HepG2 (cell line): ENCODE results near the gene SPRED2. TPM values are rescaled to one million over a fixed set of nuclear protein-coding genes. Genes with fewer than 3 reads are reported as not detected.

ENCODE experiments used
- AHDC1 ChIP-seq: sonication (generic); formaldehyde crosslinking; IDR thresholded peaks from 2 replicates; pipeline ENCODE4 v1.5.1; 2020; ENCODE audit warnings: mild to moderate bottlenecking, missing genetic modification reagents, borderline replicate concordance
- ATF7-NPFF ChIP-seq: sonication (generic); formaldehyde crosslinking; IDR thresholded peaks from 2 replicates; pipeline ENCODE4 v1.8.1; 2023; ENCODE audit warnings: mild to moderate bottlenecking, low read depth, missing genetic modification reagents, moderate library complexity
- EP300 ChIP-seq, 3 experiments: sonication (generic) in 1 of 3; formaldehyde crosslinking in 1 of 3; IDR thresholded peaks; 2 replicates each; pipeline versions ENCODE4 v1.5.1 to v1.6.1; 2011 to 2020; ENCODE audit warnings: low read depth in 2 of 3, low read length in 2 of 3, borderline replicate concordance in 1 of 3, improper control_type of control experiment in 1 of 3, mild to moderate bottlenecking in 1 of 3, missing genetic modification reagents in 1 of 3, moderate library complexity in 1 of 3
- HES4 ChIP-seq: sonication (generic); formaldehyde crosslinking; IDR thresholded peaks from 2 replicates; pipeline ENCODE4 v1.9.0; 2021; ENCODE audit warnings: mild to moderate bottlenecking, missing genetic modification reagents, borderline replicate concordance
- KDM5A ChIP-seq: fragments of 200-600 bp; sonication (generic); IDR thresholded peaks from 2 replicates; pipeline ENCODE4 v1.7.0; 2018; ENCODE audit warnings: antibody characterized with exemption, mild to moderate bottlenecking, low read length, borderline replicate concordance
- KLF15 ChIP-seq: sonication (generic); formaldehyde crosslinking; IDR thresholded peaks from 2 replicates; pipeline ENCODE4 v1.8.1; 2023; ENCODE audit warnings: borderline replicate concordance, mild to moderate bottlenecking, inconsistent platforms, missing genetic modification reagents, mixed read lengths
- POLR2AphosphoS5 ChIP-seq: IDR thresholded peaks from 2 replicates; pipeline ENCODE4 v1.6.1; 2012; ENCODE audit warnings: low read depth, low read length
- REL ChIP-seq: sonication (generic); formaldehyde crosslinking; conservative IDR thresholded peaks from 2 replicates; pipeline ENCODE4 v1.8.0; 2022; ENCODE audit warnings: mild to moderate bottlenecking, missing genetic modification reagents, moderate library complexity
- RFXANK ChIP-seq: IDR thresholded peaks from 2 replicates; pipeline ENCODE4 v1.6.1; 2016
- TCF12 ChIP-seq, 2 experiments: fragments of 450-650 bp in 1 of 2; sonication (generic) in 1 of 2; formaldehyde crosslinking in 1 of 2; IDR thresholded peaks; 2 replicates each; pipeline versions ENCODE4 v1.6.1 to v1.8.0; 2017 to 2022; ENCODE audit warnings: antibody characterized with exemption in 1 of 2, mild to moderate bottlenecking in 1 of 2, missing genetic modification reagents in 1 of 2, moderate library complexity in 1 of 2
- ZBTB7B ChIP-seq: sonication (generic); formaldehyde crosslinking; IDR thresholded peaks from 2 replicates; pipeline ENCODE4 v1.4.0; 2020; ENCODE audit warnings: missing genetic modification reagents
- ZFP36L1 ChIP-seq: sonication (generic); formaldehyde crosslinking; IDR thresholded peaks from 2 replicates; pipeline ENCODE4 v1.8.0; 2022; ENCODE audit warnings: mild to moderate bottlenecking, missing genetic modification reagents, moderate library complexity
- ZNF24 ChIP-seq: fragments of 450-650 bp; IDR thresholded peaks from 2 replicates; pipeline ENCODE4 v1.6.1; 2017; ENCODE audit warnings: antibody characterized with exemption, mild to moderate bottlenecking
- ZNF263 ChIP-seq: sonication (generic); formaldehyde crosslinking; IDR thresholded peaks from 2 replicates; pipeline ENCODE4 v1.4.0; 2020; ENCODE audit warnings: missing genetic modification reagents
- ZNF567 ChIP-seq: sonication (generic); formaldehyde crosslinking; IDR thresholded peaks from 2 replicates; pipeline ENCODE4 v1.8.1; 2023; ENCODE audit warnings: mild to moderate bottlenecking, missing genetic modification reagents, borderline replicate concordance
- ZNF598 ChIP-seq: sonication (generic); formaldehyde crosslinking; IDR thresholded peaks from 2 replicates; pipeline ENCODE4 v1.5.1; 2020; ENCODE audit warnings: mild to moderate bottlenecking, missing genetic modification reagents, borderline replicate concordance
- ZNF644 ChIP-seq: IDR thresholded peaks from 2 replicates; pipeline ENCODE4 v1.6.1; 2016; ENCODE audit warnings: low read depth
- polyA plus RNA-seq, 8 experiments: library from polyadenylated mRNA; depleted of rRNA in 3 of 8; stranded (reverse) in 7 of 8; unstranded in 1 of 8; fragments of >200 nt; fragmentation: Illumina TruSeq in 4 of 8; extraction: Trizol in 4 of 8; gene quantifications; 2 replicates each; pipeline versions ENCODE4 v1.2.1 to v1.2.3, GENCODE V29; 2011 to 2016; ENCODE audit warnings: low read depth in 4 of 8, missing spikeins in 1 of 8, mixed read lengths in 1 of 8; ENCODE audit not compliant: insufficient read depth in 1 of 8
- total RNA-seq, 5 experiments: library from RNA; depleted of rRNA; stranded (reverse); fragments of >200 nt; fragmentation: Illumina TruSeq; extraction: Trizol; gene quantifications; 2 replicates each; pipeline ENCODE4 v1.2.3, GENCODE V29; 2016; ENCODE audit warnings: low read depth in 1 of 5
- TF ChIP-seq, protein P1 (sequence below): sonication (generic); formaldehyde crosslinking; IDR thresholded peaks from 2 replicates; pipeline ENCODE4 v1.5.0; 2020; ENCODE audit warnings: missing genetic modification reagents
- TF ChIP-seq, protein P2 (sequence below): sonication (generic); formaldehyde crosslinking; IDR thresholded peaks from 2 replicates; pipeline ENCODE4 v1.8.1; 2022; ENCODE audit warnings: mild to moderate bottlenecking, missing genetic modification reagents

The SPRED2 gene
- total and polyA plus RNA-seq, 2 of the 13 experiments (the other 11 are each of a cell fraction or from before 2014, with no cell fraction given), result 13.0 to 37.0 TPM

DNA sequence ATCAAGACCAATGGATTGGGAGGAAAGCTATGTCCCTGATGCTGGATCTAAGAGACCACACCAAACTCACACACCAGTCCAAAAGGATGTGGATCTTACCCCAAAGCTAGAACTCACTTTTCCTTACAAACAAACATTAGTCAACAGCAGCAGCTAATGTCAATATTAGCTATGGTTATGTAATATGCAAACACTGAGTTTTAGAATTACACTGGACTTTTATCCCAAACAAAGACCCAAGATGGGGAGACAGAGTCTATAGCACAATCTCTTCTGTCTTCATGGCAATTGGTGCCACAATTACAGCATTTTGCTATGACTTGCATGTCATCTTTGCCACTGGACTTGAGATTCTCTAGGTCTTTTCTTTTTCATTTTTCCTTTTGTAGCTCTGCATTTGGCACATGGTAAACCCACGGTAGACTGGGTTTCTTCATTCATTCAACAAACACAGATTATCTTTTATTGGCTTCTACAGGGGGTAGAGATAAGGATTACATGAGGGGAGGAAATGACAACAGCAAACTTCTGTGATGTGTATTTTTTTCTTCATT, 59.0 kb downstream of the SPRED2 start (continued):
- TF ChIP-seq KLF15 (CRISPR knock-in tag) (no peak), POLR2AphosphoS5 (peak; percentile 39; the same call in 1 of the 2 replicates), AHDC1 (CRISPR knock-in tag) (peak; percentile 100), ZFP36L1 (CRISPR knock-in tag) (peak; percentile 95; the same call in 1 of the 2 replicates), ZNF24 (peak; percentile 78), KDM5A (peak; percentile 44; the same call in 1 of the 2 replicates), RFXANK (CRISPR knock-in tag) (peak; percentile 77; the same call in 1 of the 2 replicates), ZNF263 (CRISPR knock-in tag) (no peak; the same call in 1 of the 2 replicates), HES4 (CRISPR knock-in tag) (no peak), ZNF567 (CRISPR knock-in tag) (0 out of 2 replicates have a peak, but pooled peaks have one; percentile 55), ZNF598 (no peak), TCF12 (IDR thresholded peaks at IDR 0.05) (no peak), TCF12 (CRISPR knock-in tag; IDR thresholded peaks at IDR 0.05) (peak; percentile 95), EP300 (IDR thresholded peaks at IDR 0.05; ENCODE audit: low read depth in 2 of 2, low read length in 2 of 2) (peak; percentile 90 to 100), EP300 (CRISPR knock-in tag; IDR thresholded peaks at IDR 0.05; ENCODE audit: borderline replicate concordance) (peak; percentile 98), REL (no peak; the same call in 1 of the 2 replicates), ZBTB7B (CRISPR knock-in tag) (peak; percentile 96), ZNF644 (CRISPR knock-in tag) (peak; percentile 99), ATF7-NPFF (CRISPR knock-in tag) (peak; percentile 77; the same call in 1 of the 2 replicates)
- TF ChIP-seq, protein P1, sequence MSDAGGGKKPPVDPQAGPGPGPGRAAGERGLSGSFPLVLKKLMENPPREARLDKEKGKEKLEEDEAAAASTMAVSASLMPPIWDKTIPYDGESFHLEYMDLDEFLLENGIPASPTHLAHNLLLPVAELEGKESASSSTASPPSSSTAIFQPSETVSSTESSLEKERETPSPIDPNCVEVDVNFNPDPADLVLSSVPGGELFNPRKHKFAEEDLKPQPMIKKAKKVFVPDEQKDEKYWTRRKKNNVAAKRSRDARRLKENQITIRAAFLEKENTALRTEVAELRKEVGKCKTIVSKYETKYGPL, result peak; percentile 87; the same call in 1 of the 2 replicates
- TF ChIP-seq, protein P2, sequence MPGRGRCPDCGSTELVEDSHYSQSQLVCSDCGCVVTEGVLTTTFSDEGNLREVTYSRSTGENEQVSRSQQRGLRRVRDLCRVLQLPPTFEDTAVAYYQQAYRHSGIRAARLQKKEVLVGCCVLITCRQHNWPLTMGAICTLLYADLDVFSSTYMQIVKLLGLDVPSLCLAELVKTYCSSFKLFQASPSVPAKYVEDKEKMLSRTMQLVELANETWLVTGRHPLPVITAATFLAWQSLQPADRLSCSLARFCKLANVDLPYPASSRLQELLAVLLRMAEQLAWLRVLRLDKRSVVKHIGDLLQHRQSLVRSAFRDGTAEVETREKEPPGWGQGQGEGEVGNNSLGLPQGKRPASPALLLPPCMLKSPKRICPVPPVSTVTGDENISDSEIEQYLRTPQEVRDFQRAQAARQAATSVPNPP (CRISPR knock-in tag), result peak; percentile 96
